ENCODE measurements around the gene LEO1. TPM values are rescaled to one million over a fixed set of nuclear protein-coding genes. Genes with fewer than 3 reads are reported as not detected.

Gene LEO1
- total and polyA plus RNA-seq, 8 donors, result 3.0 to 8.1 (median 5.3) TPM

GRCh38 chr15:52013151-52013791 lies 41.7 kb upstream of the LEO1 start:
- Histone ChIP-seq H3K36me3 (no peaks in the 10 kb centered on the region), H3K4me1 (no peaks in the 10 kb centered on the region), H3K4me3 (no peak overlapping the region), H3K9me3 (no peaks in the 10 kb centered on the region), H3K27ac (no peak overlapping the region), H3K27me3 (no peaks in the 10 kb centered on the region)
- no peak for DNase-seq
- no peak for ATAC-seq
- no peak for FAIRE-seq
- 89 to 97% methylated on average over 3 of the region's 3 CpGs for WGBS, 2 donors
- intact Hi-C loops (cut with DNase I), result no loop called here
- TF ChIP-seq CTCF (IDR thresholded peaks at IDR 0.05), result no peak

- ATAC-seq (no peak), FAIRE-seq (no peak), DNase-seq (no peak)
- no peak overlapping the region for H3K4me3 ChIP-seq
- H3K4me1 ChIP-seq, result no peaks in the 10 kb centered on the region
- intact Hi-C loops (cut with DNase I), result no loop called here
- H3K27ac ChIP-seq, result peak overlapping the region in 1 of 4 donors; percentile 10
- no peaks in the 10 kb centered on the region for H3K36me3 ChIP-seq
- no peak for TF ChIP-seq CTCF (IDR thresholded peaks at IDR 0.05)
- H3K27me3 ChIP-seq, result no peaks in the 10 kb centered on the region
- H3K9me3 ChIP-seq, result no peaks in the 10 kb centered on the region
- WGBS, 2 donors, result 46 to 59% methylated on average over 2 of the region's 2 CpGs
Observed at GRCh38 chr15:52012210-52012609, 40.6 kb upstream of the LEO1 start.

GRCh38 chr15:52011711-52012144 lies 40.1 kb upstream of the LEO1 start:
- 39 to 42% methylated on average over 3 of the region's 3 CpGs for WGBS, 2 donors
- intact Hi-C loops (cut with DNase I), result no loop called here
- H3K27me3 ChIP-seq, result no peaks in the 10 kb centered on the region
- no peaks in the 10 kb centered on the region for H3K4me1 ChIP-seq
- no peak overlapping the region for H3K4me3 ChIP-seq
- H3K36me3 ChIP-seq, result no peaks in the 10 kb centered on the region
- TF ChIP-seq CTCF (IDR thresholded peaks at IDR 0.05), result no peak
- DNase-seq (no peak), FAIRE-seq (no peak), ATAC-seq (peak in 2 of 4 donors; percentile 54 to 62)
- peak overlapping the region in 1 of 4 donors; percentile 10 for H3K27ac ChIP-seq
- H3K9me3 ChIP-seq, result no peaks in the 10 kb centered on the region

- 71 to 74% methylated on average over 14 of the region's 14 CpGs for WGBS, 2 donors
- ATAC-seq, result peak in 2 of 4 donors; percentile 26 to 36
- no peaks in the 10 kb centered on the region for H3K36me3 ChIP-seq
- no peaks in the 10 kb centered on the region for H3K4me1 ChIP-seq
- no peak overlapping the region for H3K4me3 ChIP-seq
- intact Hi-C loops (cut with DNase I), result no loop called here
- FAIRE-seq, result no peak
- no peak overlapping the region for H3K27ac ChIP-seq
- no peaks in the 10 kb centered on the region for H3K9me3 ChIP-seq
- TF ChIP-seq CTCF (IDR thresholded peaks at IDR 0.05), result no peak
- no peaks in the 10 kb centered on the region for H3K27me3 ChIP-seq
- DNase-seq, result peak in 1 of 6 donors; percentile 36
Observed at GRCh38 chr15:52010633-52011595, 39.3 kb upstream of the LEO1 start.
